PC-3 (cell line): ENCODE results near the gene USP40.

Source experiments
- EZH2 ChIP-seq: fragments of 300-600 bp; sonication (generic); IDR thresholded peaks from one replicate; pipeline ENCODE4 v1.6.1; 2017; ENCODE audit warnings: antibody characterized with exemption, mild to moderate bottlenecking, low read length; ENCODE audit not compliant: unreplicated experiment
- TF ChIP-seq, protein P1 (sequence below): fragments of 300-600 bp; sonication (generic); conservative IDR thresholded peaks from 2 replicates; pipeline ENCODE4 v1.5.1; 2017; ENCODE audit warnings: antibody characterized with exemption, low read depth, mild to moderate bottlenecking, low read length

DNA sequence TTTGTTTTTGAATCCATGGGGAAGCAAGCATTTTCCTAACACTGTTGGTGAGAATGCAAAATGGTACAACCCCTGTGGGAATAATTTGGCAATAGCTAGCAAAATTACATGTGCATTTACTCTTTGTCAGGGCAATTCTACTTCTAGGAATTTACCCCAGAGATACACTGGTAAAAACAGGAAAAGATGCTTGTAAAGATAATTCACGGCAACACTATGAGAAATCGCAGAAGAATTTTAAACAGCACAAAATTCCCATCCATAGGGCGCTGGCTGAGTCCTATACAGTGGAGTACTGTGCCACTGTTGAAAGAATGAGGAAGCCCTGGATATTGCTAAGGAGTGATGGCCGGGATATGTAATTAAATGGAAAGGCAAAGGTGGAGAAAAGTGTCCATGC lies 136.5 kb downstream of the USP40 start:
- TF ChIP-seq, protein P1, sequence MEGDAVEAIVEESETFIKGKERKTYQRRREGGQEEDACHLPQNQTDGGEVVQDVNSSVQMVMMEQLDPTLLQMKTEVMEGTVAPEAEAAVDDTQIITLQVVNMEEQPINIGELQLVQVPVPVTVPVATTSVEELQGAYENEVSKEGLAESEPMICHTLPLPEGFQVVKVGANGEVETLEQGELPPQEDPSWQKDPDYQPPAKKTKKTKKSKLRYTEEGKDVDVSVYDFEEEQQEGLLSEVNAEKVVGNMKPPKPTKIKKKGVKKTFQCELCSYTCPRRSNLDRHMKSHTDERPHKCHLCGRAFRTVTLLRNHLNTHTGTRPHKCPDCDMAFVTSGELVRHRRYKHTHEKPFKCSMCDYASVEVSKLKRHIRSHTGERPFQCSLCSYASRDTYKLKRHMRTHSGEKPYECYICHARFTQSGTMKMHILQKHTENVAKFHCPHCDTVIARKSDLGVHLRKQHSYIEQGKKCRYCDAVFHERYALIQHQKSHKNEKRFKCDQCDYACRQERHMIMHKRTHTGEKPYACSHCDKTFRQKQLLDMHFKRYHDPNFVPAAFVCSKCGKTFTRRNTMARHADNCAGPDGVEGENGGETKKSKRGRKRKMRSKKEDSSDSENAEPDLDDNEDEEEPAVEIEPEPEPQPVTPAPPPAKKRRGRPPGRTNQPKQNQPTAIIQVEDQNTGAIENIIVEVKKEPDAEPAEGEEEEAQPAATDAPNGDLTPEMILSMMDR, result no peak
- no peak for TF ChIP-seq EZH2
